HepG2 (cell line): ENCODE measurements around the gene AK9. TPM values are rescaled to one million over a fixed set of nuclear protein-coding genes. Genes with fewer than 3 reads are reported as not detected.

Experiments used
- HNF4G ChIP-seq, 2 experiments: sonication (generic) in 1 of 2; formaldehyde crosslinking in 1 of 2; IDR thresholded peaks; 2 replicates each; pipeline versions ENCODE4 v1.4.0 to v1.6.1; 2011 to 2020; ENCODE audit warnings: borderline replicate concordance in 2 of 2, low read depth in 2 of 2, mild to moderate bottlenecking in 2 of 2, low read length in 1 of 2, missing genetic modification reagents in 1 of 2, moderate library complexity in 1 of 2
- NFE2L2 ChIP-seq: fragments of 150-350 bp; IDR thresholded peaks from 2 replicates; pipeline ENCODE4 v1.6.1; 2014; ENCODE audit warnings: low read length
- ZNF232 ChIP-seq: sonication (generic); formaldehyde crosslinking; IDR thresholded peaks from 2 replicates; pipeline ENCODE4 v1.4.0; 2020; ENCODE audit warnings: missing genetic modification reagents, borderline replicate concordance
- ZNF292 ChIP-seq: sonication (generic); formaldehyde crosslinking; IDR thresholded peaks from 2 replicates; pipeline ENCODE4 v1.8.1; 2022; ENCODE audit warnings: mild to moderate bottlenecking, low read depth, missing genetic modification reagents, borderline replicate concordance
- ZNF326 ChIP-seq: sonication (generic); formaldehyde crosslinking; IDR thresholded peaks from 2 replicates; pipeline ENCODE4 v1.4.0; 2020; ENCODE audit warnings: missing genetic modification reagents, borderline replicate concordance
- ZNF792 ChIP-seq: IDR thresholded peaks from 2 replicates; pipeline ENCODE4 v1.6.1; 2016
- polyA plus RNA-seq, 8 experiments: library from polyadenylated mRNA; depleted of rRNA in 3 of 8; stranded (reverse) in 7 of 8; unstranded in 1 of 8; fragments of >200 nt; fragmentation: Illumina TruSeq in 4 of 8; extraction: Trizol in 4 of 8; gene quantifications; 2 replicates each; pipeline versions ENCODE4 v1.2.1 to v1.2.3, GENCODE V29; 2011 to 2016; ENCODE audit warnings: low read depth in 4 of 8, missing spikeins in 1 of 8, mixed read lengths in 1 of 8; ENCODE audit not compliant: insufficient read depth in 1 of 8
- total RNA-seq, 5 experiments: library from RNA; depleted of rRNA; stranded (reverse); fragments of >200 nt; fragmentation: Illumina TruSeq; extraction: Trizol; gene quantifications; 2 replicates each; pipeline ENCODE4 v1.2.3, GENCODE V29; 2016; ENCODE audit warnings: low read depth in 1 of 5
- TF ChIP-seq, protein P1 (sequence below): sonication (generic); IDR thresholded peaks from 2 replicates; pipeline ENCODE4 v1.6.1; 2016; ENCODE audit warnings: low read depth, borderline replicate concordance
- TF ChIP-seq, protein P2 (sequence below): sonication (generic); formaldehyde crosslinking; IDR thresholded peaks from 2 replicates; pipeline ENCODE4 v1.4.0; 2020; ENCODE audit warnings: mild to moderate bottlenecking, missing genetic modification reagents
- TF ChIP-seq, protein P3 (sequence below): sonication (generic); formaldehyde crosslinking; IDR thresholded peaks from 2 replicates; pipeline ENCODE4 v1.4.0; 2020; ENCODE audit warnings: missing genetic modification reagents, borderline replicate concordance
- TF ChIP-seq, protein P4 (sequence below): sonication (generic); formaldehyde crosslinking; IDR thresholded peaks from 2 replicates; pipeline ENCODE4 v1.4.0; 2020; ENCODE audit warnings: missing genetic modification reagents
- TF ChIP-seq, protein P5 (sequence below): sonication (generic); formaldehyde crosslinking; IDR thresholded peaks from 2 replicates; pipeline ENCODE4 v1.4.0; 2020; ENCODE audit warnings: mild to moderate bottlenecking, missing genetic modification reagents
- TF ChIP-seq, protein P6 (sequence below): sonication (generic); formaldehyde crosslinking; IDR thresholded peaks from 2 replicates; pipeline ENCODE4 v1.8.0; 2022; ENCODE audit warnings: mild to moderate bottlenecking, missing genetic modification reagents, moderate library complexity
- TF ChIP-seq, protein P7 (sequence below), 2 experiments: IDR thresholded peaks; 2 replicates each; pipeline ENCODE4 v1.6.1; 2011 to 2012; ENCODE audit warnings: low read length in 2 of 2, borderline replicate concordance in 1 of 2, low read depth in 1 of 2, mild to moderate bottlenecking in 1 of 2, moderate library complexity in 1 of 2

AK9 gene
- total and polyA plus RNA-seq, 2 of the 13 experiments (the other 11 are each of a cell fraction or from before 2014, with no cell fraction given), result 3.2 to 4.8 TPM

DNA sequence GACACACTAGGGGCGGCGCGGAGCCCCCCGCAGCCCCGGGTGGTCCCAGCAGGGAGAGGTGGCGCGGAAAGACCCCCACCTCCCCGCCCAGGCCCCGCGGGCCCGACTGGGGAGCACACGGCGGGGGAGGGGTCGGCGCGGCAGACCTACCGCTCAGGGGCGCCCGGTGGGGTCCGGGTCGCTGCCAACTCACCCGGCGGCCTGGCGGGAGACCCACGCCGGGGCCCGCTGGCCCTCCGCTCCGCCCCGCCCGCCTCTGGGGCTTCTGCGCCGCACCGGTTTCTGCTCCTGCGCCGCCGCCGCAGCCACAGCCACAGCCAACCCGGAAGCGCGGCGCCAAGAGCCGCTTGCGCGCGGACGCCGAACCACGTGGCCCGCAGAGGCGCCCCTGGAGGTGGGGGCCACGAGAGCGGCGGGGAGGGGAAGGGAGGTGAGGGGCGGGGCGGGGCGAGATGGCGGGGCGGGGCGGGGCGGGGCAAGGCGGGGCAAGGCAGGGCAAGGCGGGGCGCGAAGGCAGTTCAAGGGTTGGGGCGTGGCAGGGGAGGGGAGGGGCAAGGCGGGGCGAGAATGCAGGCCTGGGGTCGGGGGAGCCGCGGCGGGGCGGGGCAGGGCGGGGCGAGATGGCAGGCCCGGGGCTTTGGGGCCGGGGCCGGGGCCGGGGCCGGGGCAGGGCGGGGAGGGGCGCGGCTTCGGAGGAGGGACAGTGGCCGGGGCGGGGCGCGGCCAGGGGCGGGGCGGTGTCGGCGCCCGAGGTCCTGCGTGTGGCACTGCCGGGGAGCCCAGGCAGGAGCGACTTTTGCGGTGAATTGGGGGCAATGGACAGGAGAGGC is 207.9 kb downstream of the AK9 start, which contains the start of gene ZBTB24 (continued):
- TF ChIP-seq, protein P1, sequence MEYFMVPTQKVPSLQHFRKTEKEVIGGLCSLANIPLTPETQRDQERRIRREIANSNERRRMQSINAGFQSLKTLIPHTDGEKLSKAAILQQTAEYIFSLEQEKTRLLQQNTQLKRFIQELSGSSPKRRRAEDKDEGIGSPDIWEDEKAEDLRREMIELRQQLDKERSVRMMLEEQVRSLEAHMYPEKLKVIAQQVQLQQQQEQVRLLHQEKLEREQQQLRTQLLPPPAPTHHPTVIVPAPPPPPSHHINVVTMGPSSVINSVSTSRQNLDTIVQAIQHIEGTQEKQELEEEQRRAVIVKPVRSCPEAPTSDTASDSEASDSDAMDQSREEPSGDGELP, result no peak
- TF ChIP-seq ZNF792 (CRISPR knock-in tag) (no peak), ZNF232 (no peak), ZNF326 (CRISPR knock-in tag) (no peak), HNF4G (IDR thresholded peaks at IDR 0.05; ENCODE audit: borderline replicate concordance, low read depth, low read length) (no peak), HNF4G (CRISPR knock-in tag; IDR thresholded peaks at IDR 0.05; ENCODE audit: borderline replicate concordance, low read depth) (no peak), NFE2L2 (no peak), ZNF292 (no peak)
- TF ChIP-seq, protein P2, sequence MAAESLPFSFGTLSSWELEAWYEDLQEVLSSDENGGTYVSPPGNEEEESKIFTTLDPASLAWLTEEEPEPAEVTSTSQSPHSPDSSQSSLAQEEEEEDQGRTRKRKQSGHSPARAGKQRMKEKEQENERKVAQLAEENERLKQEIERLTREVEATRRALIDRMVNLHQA (CRISPR knock-in tag), result no peak
- TF ChIP-seq, protein P3, sequence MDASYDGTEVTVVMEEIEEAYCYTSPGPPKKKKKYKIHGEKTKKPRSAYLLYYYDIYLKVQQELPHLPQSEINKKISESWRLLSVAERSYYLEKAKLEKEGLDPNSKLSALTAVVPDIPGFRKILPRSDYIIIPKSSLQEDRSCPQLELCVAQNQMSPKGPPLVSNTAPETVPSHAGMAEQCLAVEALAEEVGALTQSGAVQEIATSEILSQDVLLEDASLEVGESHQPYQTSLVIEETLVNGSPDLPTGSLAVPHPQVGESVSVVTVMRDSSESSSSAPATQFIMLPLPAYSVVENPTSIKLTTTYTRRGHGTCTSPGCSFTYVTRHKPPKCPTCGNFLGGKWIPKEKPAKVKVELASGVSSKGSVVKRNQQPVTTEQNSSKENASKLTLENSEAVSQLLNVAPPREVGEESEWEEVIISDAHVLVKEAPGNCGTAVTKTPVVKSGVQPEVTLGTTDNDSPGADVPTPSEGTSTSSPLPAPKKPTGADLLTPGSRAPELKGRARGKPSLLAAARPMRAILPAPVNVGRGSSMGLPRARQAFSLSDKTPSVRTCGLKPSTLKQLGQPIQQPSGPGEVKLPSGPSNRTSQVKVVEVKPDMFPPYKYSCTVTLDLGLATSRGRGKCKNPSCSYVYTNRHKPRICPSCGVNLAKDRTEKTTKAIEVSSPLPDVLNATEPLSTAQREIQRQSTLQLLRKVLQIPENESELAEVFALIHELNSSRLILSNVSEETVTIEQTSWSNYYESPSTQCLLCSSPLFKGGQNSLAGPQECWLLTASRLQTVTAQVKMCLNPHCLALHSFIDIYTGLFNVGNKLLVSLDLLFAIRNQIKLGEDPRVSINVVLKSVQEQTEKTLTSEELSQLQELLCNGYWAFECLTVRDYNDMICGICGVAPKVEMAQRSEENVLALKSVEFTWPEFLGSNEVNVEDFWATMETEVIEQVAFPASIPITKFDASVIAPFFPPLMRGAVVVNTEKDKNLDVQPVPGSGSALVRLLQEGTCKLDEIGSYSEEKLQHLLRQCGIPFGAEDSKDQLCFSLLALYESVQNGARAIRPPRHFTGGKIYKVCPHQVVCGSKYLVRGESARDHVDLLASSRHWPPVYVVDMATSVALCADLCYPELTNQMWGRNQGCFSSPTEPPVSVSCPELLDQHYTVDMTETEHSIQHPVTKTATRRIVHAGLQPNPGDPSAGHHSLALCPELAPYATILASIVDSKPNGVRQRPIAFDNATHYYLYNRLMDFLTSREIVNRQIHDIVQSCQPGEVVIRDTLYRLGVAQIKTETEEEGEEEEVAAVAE (CRISPR knock-in tag), result no peak
- TF ChIP-seq, protein P4, sequence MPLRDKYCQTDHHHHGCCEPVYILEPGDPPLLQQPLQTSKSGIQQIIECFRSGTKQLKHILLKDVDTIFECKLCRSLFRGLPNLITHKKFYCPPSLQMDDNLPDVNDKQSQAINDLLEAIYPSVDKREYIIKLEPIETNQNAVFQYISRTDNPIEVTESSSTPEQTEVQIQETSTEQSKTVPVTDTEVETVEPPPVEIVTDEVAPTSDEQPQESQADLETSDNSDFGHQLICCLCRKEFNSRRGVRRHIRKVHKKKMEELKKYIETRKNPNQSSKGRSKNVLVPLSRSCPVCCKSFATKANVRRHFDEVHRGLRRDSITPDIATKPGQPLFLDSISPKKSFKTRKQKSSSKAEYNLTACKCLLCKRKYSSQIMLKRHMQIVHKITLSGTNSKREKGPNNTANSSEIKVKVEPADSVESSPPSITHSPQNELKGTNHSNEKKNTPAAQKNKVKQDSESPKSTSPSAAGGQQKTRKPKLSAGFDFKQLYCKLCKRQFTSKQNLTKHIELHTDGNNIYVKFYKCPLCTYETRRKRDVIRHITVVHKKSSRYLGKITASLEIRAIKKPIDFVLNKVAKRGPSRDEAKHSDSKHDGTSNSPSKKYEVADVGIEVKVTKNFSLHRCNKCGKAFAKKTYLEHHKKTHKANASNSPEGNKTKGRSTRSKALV (CRISPR knock-in tag), result no peak
- TF ChIP-seq, protein P5, sequence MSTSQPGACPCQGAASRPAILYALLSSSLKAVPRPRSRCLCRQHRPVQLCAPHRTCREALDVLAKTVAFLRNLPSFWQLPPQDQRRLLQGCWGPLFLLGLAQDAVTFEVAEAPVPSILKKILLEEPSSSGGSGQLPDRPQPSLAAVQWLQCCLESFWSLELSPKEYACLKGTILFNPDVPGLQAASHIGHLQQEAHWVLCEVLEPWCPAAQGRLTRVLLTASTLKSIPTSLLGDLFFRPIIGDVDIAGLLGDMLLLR (CRISPR knock-in tag), result peak; percentile 67; the same call in 1 of the 2 replicates
- TF ChIP-seq, protein P6, sequence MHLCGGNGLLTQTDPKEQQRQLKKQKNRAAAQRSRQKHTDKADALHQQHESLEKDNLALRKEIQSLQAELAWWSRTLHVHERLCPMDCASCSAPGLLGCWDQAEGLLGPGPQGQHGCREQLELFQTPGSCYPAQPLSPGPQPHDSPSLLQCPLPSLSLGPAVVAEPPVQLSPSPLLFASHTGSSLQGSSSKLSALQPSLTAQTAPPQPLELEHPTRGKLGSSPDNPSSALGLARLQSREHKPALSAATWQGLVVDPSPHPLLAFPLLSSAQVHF (CRISPR knock-in tag), result no peak
- TF ChIP-seq, protein P7, sequence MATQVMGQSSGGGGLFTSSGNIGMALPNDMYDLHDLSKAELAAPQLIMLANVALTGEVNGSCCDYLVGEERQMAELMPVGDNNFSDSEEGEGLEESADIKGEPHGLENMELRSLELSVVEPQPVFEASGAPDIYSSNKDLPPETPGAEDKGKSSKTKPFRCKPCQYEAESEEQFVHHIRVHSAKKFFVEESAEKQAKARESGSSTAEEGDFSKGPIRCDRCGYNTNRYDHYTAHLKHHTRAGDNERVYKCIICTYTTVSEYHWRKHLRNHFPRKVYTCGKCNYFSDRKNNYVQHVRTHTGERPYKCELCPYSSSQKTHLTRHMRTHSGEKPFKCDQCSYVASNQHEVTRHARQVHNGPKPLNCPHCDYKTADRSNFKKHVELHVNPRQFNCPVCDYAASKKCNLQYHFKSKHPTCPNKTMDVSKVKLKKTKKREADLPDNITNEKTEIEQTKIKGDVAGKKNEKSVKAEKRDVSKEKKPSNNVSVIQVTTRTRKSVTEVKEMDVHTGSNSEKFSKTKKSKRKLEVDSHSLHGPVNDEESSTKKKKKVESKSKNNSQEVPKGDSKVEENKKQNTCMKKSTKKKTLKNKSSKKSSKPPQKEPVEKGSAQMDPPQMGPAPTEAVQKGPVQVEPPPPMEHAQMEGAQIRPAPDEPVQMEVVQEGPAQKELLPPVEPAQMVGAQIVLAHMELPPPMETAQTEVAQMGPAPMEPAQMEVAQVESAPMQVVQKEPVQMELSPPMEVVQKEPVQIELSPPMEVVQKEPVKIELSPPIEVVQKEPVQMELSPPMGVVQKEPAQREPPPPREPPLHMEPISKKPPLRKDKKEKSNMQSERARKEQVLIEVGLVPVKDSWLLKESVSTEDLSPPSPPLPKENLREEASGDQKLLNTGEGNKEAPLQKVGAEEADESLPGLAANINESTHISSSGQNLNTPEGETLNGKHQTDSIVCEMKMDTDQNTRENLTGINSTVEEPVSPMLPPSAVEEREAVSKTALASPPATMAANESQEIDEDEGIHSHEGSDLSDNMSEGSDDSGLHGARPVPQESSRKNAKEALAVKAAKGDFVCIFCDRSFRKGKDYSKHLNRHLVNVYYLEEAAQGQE (IDR thresholded peaks at IDR 0.05; ENCODE audit: borderline replicate concordance in 1 of 2, low read depth in 1 of 2, low read length in 2 of 2), result no peak
